HCT116 (cell line): Measurements from ENCODE around the gene DNAJC3. TPM values are rescaled to one million over a fixed set of nuclear protein-coding genes. Genes with fewer than 3 reads are reported as not detected.

ENCODE experiments used
- ATAC-seq: fragments of 200-7000 bp; cut with Tn5 transposase; 2 replicates; pipeline ENCODE4 v1.9.1; 2020; ENCODE audit warnings: mild to moderate bottlenecking, moderate library complexity
- BruUV-seq: library from RNA; stranded (reverse); fragments of 400-500 nt; replicated peaks from 2 replicates; lab custom pipeline; 2021; lab: Mats Ljungman, UMichigan
- CTCF ChIA-PET: fragments of 300-600 bp; sonication (Branson Sonifier 250); formaldehyde crosslinking; loops from one replicate; lab custom pipeline; 2021; ENCODE audit warnings: antibody characterized with exemption; lab: Charles Lee
- POLR2A ChIA-PET: fragments of 300-600, 350-600 bp; sonication (Branson Sonifier 250); formaldehyde crosslinking; loops from one replicate; lab custom pipeline; 2021; ENCODE audit warnings: antibody characterized with exemption; lab: Charles Lee
- RAD21 ChIA-PET, 2 experiments: fragments of 300-600 bp; sonication (Branson Sonifier 250); formaldehyde crosslinking; loops; one replicate each; lab custom pipeline; 2023; ENCODE audit warnings: low total read pairs in 2 of 2; ENCODE audit not compliant: uncharacterized antibody in 2 of 2, unreplicated experiment in 2 of 2, low non-redundant PET in 1 of 2; lab: Charles Lee
- DNase-seq: peaks from one replicate; pipeline ENCODE4 v3.0.0-alpha.2; 2010; ENCODE audit warnings: low read depth, low spot score
- H2AFZ ChIP-seq: fragments of 200-600 bp; shearing (Covaris generic), sonication (generic); 2 replicates; pipeline ENCODE4 v1.6.1; 2017; ENCODE audit warnings: low read depth, mixed run types, mixed read lengths, antibody characterized with exemption, low read length; ENCODE audit not compliant: poor library complexity, severe bottlenecking
- H3K27ac ChIP-seq: 2 replicates; pipeline ENCODE4 v1.5.1; 2012; ENCODE audit warnings: low read depth, low read length
- H3K27me3 ChIP-seq: fragments of 200-600 bp; sonication (generic); 2 replicates; pipeline ENCODE4 v1.6.1; 2016; ENCODE audit warnings: mixed run types, low read length, mixed read lengths; ENCODE audit not compliant: insufficient read depth
- H3K36me3 ChIP-seq, 2 experiments: fragments of 200-500 bp in 1 of 2; fragments of 200-600 bp in 1 of 2; sonication (Bioruptor generic) in 1 of 2; sonication (generic) in 1 of 2; 2 replicates each; pipeline versions ENCODE4 v1.5.1 to v1.6.1; 2014 to 2016; ENCODE audit warnings: low read length in 2 of 2, inconsistent platforms in 1 of 2, mixed read lengths in 1 of 2, mixed run types in 1 of 2; ENCODE audit not compliant: insufficient read depth in 2 of 2, control insufficient read depth in 1 of 2
- H3K4me1 ChIP-seq, 2 experiments: fragments of 200-600 bp in 1 of 2; sonication (generic) in 1 of 2; 2 replicates each; pipeline versions ENCODE4 v1.5.1 to v1.6.1; 2012 to 2017; ENCODE audit warnings: low read length in 2 of 2, inconsistent platforms in 1 of 2, mild to moderate bottlenecking in 1 of 2, mixed read lengths in 1 of 2, mixed run types in 1 of 2, moderate library complexity in 1 of 2; ENCODE audit not compliant: insufficient read depth in 2 of 2, control insufficient read depth in 1 of 2
- H3K4me2 ChIP-seq: fragments of 200-600 bp; sonication (generic); 2 replicates; pipeline ENCODE4 v1.6.1; 2017; ENCODE audit warnings: mixed run types, low read length, mixed read lengths
- H3K4me3 ChIP-seq, 2 experiments: fragments of 200-600 bp in 1 of 2; sonication (generic) in 1 of 2; replicated peaks in 1 of 2; 2 replicates each; pipeline ENCODE4 v1.5.1; 2011 to 2016; ENCODE audit warnings: low read length in 2 of 2, control low read depth in 1 of 2, low read depth in 1 of 2, mild to moderate bottlenecking in 1 of 2, mixed read lengths in 1 of 2, mixed run types in 1 of 2
- H3K79me2 ChIP-seq: fragments of 200-600 bp; sonication (generic); 2 replicates; pipeline ENCODE4 v1.6.1; 2017; ENCODE audit warnings: mild to moderate bottlenecking, mixed run types, low read length, moderate library complexity, mixed read lengths; ENCODE audit not compliant: insufficient read depth
- H3K9ac ChIP-seq: fragments of 200-600 bp; sonication (generic); 2 replicates; pipeline ENCODE4 v1.6.1; 2016; ENCODE audit warnings: low read length, mixed read lengths
- H3K9me2 ChIP-seq: fragments of 200-600 bp; sonication (generic), shearing (Covaris generic); 2 replicates; pipeline ENCODE4 v1.6.1; 2017; ENCODE audit warnings: mixed run types, mild to moderate bottlenecking, moderate library complexity; ENCODE audit not compliant: insufficient read depth
- H3K9me3 ChIP-seq, 2 experiments: fragments of 200-500 bp in 1 of 2; fragments of 200-600 bp in 1 of 2; sonication (Bioruptor generic) in 1 of 2; sonication (generic) in 1 of 2; 2 replicates each; pipeline ENCODE4 v1.6.1; 2014 to 2017; ENCODE audit warnings: low read length in 2 of 2, mixed read lengths in 2 of 2, inconsistent platforms in 1 of 2, low read depth in 1 of 2, mild to moderate bottlenecking in 1 of 2, mixed run types in 1 of 2, moderate library complexity in 1 of 2; ENCODE audit not compliant: control insufficient read depth in 1 of 2, insufficient read depth in 1 of 2
- H4K20me1 ChIP-seq: fragments of 200-600 bp; sonication (generic), shearing (Covaris generic); 2 replicates; pipeline ENCODE4 v1.6.1; 2017; ENCODE audit warnings: mixed run types, mild to moderate bottlenecking, moderate library complexity; ENCODE audit not compliant: insufficient read depth
- ATF3 ChIP-seq: IDR thresholded peaks from 2 replicates; pipeline ENCODE4 v1.6.1; 2012
- CBX3 ChIP-seq: IDR thresholded peaks from 2 replicates; pipeline ENCODE4 v1.6.1; 2012; ENCODE audit warnings: low read depth
- CTCF ChIP-seq, 3 experiments: fragments of 200-600 bp in 1 of 3; sonication (generic) in 1 of 3; IDR thresholded peaks in 2 of 3; conservative IDR thresholded peaks in 1 of 3; 2 replicates each; pipeline ENCODE4 v1.5.1; 2012 to 2017; ENCODE audit warnings: low read depth in 2 of 3, low read length in 2 of 3, antibody characterized with exemption in 1 of 3, borderline replicate concordance in 1 of 3, control low read depth in 1 of 3, mild to moderate bottlenecking in 1 of 3, mixed read lengths in 1 of 3, mixed run types in 1 of 3, moderate library complexity in 1 of 3; ENCODE audit not compliant: insufficient read depth in 1 of 3
- EGR1 ChIP-seq: IDR thresholded peaks from 2 replicates; pipeline ENCODE4 v1.6.1; 2012; ENCODE audit warnings: low read depth
- RAD21 ChIP-seq: IDR thresholded peaks from 2 replicates; pipeline ENCODE4 v1.6.1; 2012; ENCODE audit warnings: low read depth, mild to moderate bottlenecking
- SIN3A ChIP-seq: IDR thresholded peaks from 2 replicates; pipeline ENCODE4 v1.6.1; 2012; ENCODE audit warnings: low read depth
- TCF7L2 ChIP-seq: IDR thresholded peaks from 2 replicates; pipeline ENCODE4 v1.7.0; 2011; ENCODE audit warnings: borderline replicate concordance, inconsistent platforms; ENCODE audit not compliant: insufficient read depth, insufficient read length; ENCODE audit errors: extremely low read depth
- intact Hi-C: fragments of 100-400 bp; cut with micrococcal nuclease; formaldehyde crosslinking; loops from 2 replicates; pipeline ENCODE4 v1.10.0; 2022
- total RNA-seq: library from RNA; stranded (reverse); gene quantifications from one replicate; pipeline ENCODE4 v1.2.1, GENCODE V29; 2021; ENCODE audit not compliant: unreplicated experiment

The DNAJC3 gene
- total RNA-seq, 1 experiment from 2014 or later = 28.5 TPM

GRCh38 chr13:95834134-95834765, 157.3 kb downstream of the DNAJC3 start:
- RAD21 ChIA-PET = interaction anchor here (0.6 to 1.6 kb wide), 7 partner anchors 210 to 645 kb away, joined by 3 to 14 read pairs (median 3); no protein-coding TSS in a partner anchor
- Histone ChIP-seq H3K36me3 (no peaks in the 10 kb centered on the region), H3K9ac (no peak overlapping the region), H3K79me2 (no peaks in the 10 kb centered on the region), H3K4me3 (no peak overlapping the region), H4K20me1 (no peaks in the 10 kb centered on the region), H3K27ac (no peak overlapping the region), H3K4me2 (no peak overlapping the region), H3K9me2 (no peaks in the 10 kb centered on the region), H3K4me1 (peaks cover 0 to 6% of the 10 kb centered on the region in 2 experiments; a peak in 2 of 4 replicates), H3K9me3 (no peaks in the 10 kb centered on the region), H2AFZ (no peak overlapping the region), H3K27me3 (no peaks in the 10 kb centered on the region)
- POLR2A ChIA-PET = interaction anchor here (1.0 kb wide), 1 partner anchor 210 kb away, joined by 4 read pairs; no protein-coding TSS in a partner anchor
- no TSS peak for BruUV-seq
- DNase-seq = peak; percentile 21
- CTCF ChIA-PET = interaction anchor here (0.6 to 5.0 kb wide), 24 partner anchors 8 to 1133 kb away, joined by 3 to 85 read pairs (median 4); no protein-coding TSS in a partner anchor
- peak; percentile 72 to 90 (median 89) for TF ChIP-seq CTCF (IDR thresholded peaks at IDR 0.05 in 2 of 3, conservative IDR thresholded peaks at IDR 0.05 in 1 of 3; ENCODE audit: borderline replicate concordance in 1 of 3, insufficient read depth in 1 of 3, low read depth in 2 of 3, low read length in 2 of 3)
- TF ChIP-seq EGR1 = no peak
- no peak for TF ChIP-seq CBX3
- TF ChIP-seq RAD21 = peak; percentile 89
- TF ChIP-seq ATF3 = no peak
- intact Hi-C loops = loop anchor here (1.0 to 5.0 kb wide), 6 partner anchors 210 to 1133 kb away; no protein-coding TSS in a partner anchor
- peak; percentile 80 for ATAC-seq

- POLR2A ChIA-PET = no interaction called here
- H3K9me2 ChIP-seq = no peaks in the 10 kb centered on the region
- no peaks in the 10 kb centered on the region for H3K27me3 ChIP-seq
- intact Hi-C loops = no loop called here
- H3K9me3 ChIP-seq = no peaks in the 10 kb centered on the region
- no TSS peak for BruUV-seq
- TF ChIP-seq SIN3A (no peak), TCF7L2 (no peak)
- H3K4me1 ChIP-seq = no peaks in the 10 kb centered on the region
- ATAC-seq = no peak
- H4K20me1 ChIP-seq = no peaks in the 10 kb centered on the region
- no peaks in the 10 kb centered on the region for H3K79me2 ChIP-seq
- H3K27ac ChIP-seq = no peak overlapping the region
- RAD21 ChIA-PET = no interaction called here
- H3K36me3 ChIP-seq = peaks cover 0 to 2% of the 10 kb centered on the region in 2 experiments; a peak in 1 of 4 replicates
- no peak overlapping the region for H3K4me2 ChIP-seq
- no peak overlapping the region for H3K9ac ChIP-seq
- no peak overlapping the region for H3K4me3 ChIP-seq
- DNase-seq = no peak
- CTCF ChIA-PET = interaction anchor here (1.2 kb wide), 1 partner anchor 8 kb away, joined by 3 read pairs; no protein-coding TSS in a partner anchor
- no peak overlapping the region for H2AFZ ChIP-seq
Observed at GRCh38 chr13:95841894-95842293, 165.0 kb downstream of the DNAJC3 start.
